T-helper 1 cell treated with Interleukin-12 subunit alpha and Interleukin-12 subunit beta and Interleukin-4 antibody, amounts not matched to agents 30 ng/mL and 1 ng/mL, for 36 hours (primary cell): ENCODE results near the gene KIF5A. TPM values are rescaled to one million over a fixed set of nuclear protein-coding genes. Genes with fewer than 3 reads are reported as not detected.

Experiments
- intact Hi-C: fragments of 100-400 bp; cut with micrococcal nuclease; formaldehyde crosslinking; loops from one replicate; pipeline ENCODE4 v1.15.1; 2024
- total RNA-seq: library from RNA; stranded (reverse); gene quantifications from 2 replicates; pipeline ENCODE4 v1.2.3, GENCODE V29; 2022

Gene KIF5A
- total RNA-seq, 1 donor from 2014 or later = 2.2 TPM

DNA sequence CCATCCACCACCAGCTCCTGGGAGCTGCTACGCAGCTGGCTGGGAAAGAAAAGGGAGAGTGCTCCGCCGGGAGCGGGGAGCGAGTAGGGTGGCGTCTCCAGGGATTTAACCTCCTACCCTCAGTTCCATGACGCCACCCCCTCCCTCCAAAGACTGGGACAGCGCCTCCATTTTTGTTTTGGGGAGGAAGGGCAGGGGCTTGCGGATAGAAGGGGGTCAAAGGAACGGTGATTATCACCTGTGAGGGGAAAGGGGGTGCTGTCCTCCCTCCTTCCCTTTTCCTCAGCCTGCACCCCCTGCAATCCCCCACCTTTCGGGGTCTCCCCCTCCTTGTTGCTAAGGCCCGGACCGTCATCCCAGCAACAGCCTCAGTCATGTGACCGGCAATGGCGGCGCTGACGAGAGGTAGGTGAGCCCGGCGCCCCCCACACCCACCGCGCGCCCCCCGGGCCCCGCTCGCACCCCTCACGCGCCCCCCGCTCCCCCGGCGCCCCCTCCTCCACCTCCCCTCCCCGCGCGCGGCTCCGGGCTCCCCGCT, 54.7 kb downstream of the KIF5A start, which contains the start of gene DTX3:
Gene DTX3, plus strand, starts transcription at position 371 of the 538 bp plus-strand sequence. CDS start 1,694 bp downstream, outside the sequence.
- intact Hi-C loops = loop anchor here (1.0 kb wide), 1 partner anchor 13 kb away; the partner anchor contains the start of gene PIP4K2C

DNA sequence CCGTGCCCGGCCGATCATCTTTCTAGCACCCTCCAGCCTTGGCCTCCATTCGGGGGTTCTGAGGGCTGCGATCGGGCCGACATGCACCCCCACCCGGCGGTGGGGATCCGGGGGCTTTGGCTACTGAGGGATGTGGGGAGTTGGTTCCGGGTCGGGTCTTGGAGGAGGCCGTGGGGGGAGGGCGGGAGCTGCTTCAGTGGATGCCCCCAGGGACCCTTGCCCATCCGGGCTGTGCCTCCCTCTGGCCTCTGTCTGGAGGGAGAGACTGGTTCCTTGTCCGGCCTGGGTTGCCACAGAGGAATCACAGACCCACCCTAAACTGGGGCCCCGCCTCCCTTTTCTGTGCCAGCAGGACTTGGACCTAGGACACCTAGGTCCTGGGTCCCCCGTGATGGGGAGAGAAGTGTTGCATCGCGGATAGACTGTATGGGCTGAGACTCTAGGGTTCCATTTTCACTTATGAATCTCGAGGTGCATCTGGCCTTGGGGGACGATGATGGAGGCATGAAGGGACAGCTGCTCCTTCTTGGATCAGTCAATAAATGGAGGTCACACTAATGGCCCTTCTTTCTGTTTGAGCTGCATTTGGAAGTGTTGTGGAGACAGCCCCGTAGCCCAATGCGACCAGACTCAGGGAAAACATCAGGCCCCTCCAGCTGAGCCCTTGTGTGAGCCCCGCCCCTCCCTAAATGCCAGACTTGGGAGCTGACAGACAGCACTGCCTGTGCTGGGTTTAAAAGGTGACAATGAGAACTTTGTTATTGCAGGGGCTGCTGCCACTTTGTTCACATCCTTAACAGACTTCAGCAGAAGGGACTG, 55.4 kb downstream of the KIF5A start:
- intact Hi-C loops = loop anchor here (1.0 kb wide), 1 partner anchor 14 kb away; the partner anchor contains the start of gene PIP4K2C

- intact Hi-C loops = no loop called here
These were observed 56.0 kb downstream of the KIF5A start for GRCh38 chr12:57605811-57606311.

DNA sequence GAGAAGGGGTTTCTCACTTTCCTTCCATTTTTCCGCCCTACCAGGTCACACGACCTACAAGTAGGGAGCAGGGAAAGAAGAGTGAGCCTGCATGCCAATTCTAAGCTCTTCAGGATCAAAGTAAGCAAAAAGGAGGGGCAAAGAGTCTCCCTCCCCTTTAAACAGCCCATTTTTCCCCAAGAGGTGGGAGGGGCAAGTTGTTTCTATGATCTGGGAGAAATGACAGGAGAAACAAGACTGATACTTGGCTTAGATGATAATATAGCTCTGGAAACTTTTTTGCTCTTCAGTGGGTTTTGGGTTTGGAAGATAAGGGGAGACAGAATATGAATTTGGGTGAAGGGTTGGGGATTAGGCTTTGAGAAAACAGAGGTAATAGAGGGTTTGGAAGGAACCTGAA, 56.6 kb downstream of the KIF5A start:
- intact Hi-C loops = no loop called here

DNA sequence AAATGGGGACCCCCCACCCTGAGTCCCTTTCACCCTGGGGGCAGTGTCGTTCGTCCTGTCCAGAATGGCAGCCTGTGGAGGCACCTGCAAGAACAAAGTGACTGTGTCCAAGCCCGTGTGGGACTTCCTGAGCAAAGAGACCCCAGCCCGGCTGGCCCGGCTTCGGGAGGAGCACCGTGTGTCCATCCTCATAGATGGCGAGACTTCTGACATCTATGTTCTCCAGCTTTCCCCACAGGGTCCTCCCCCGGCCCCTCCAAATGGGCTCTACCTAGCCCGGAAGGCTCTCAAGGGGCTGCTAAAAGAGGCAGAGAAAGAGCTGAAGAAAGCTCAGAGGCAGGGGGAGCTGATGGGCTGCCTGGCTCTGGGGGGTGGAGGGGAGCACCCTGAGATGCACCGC, 57.0 kb downstream of the KIF5A start:
- intact Hi-C loops = no loop called here

- intact Hi-C loops = no loop called here
These were observed 58.3 kb downstream of the KIF5A start for GRCh38 chr12:57607958-57608663.

DNA sequence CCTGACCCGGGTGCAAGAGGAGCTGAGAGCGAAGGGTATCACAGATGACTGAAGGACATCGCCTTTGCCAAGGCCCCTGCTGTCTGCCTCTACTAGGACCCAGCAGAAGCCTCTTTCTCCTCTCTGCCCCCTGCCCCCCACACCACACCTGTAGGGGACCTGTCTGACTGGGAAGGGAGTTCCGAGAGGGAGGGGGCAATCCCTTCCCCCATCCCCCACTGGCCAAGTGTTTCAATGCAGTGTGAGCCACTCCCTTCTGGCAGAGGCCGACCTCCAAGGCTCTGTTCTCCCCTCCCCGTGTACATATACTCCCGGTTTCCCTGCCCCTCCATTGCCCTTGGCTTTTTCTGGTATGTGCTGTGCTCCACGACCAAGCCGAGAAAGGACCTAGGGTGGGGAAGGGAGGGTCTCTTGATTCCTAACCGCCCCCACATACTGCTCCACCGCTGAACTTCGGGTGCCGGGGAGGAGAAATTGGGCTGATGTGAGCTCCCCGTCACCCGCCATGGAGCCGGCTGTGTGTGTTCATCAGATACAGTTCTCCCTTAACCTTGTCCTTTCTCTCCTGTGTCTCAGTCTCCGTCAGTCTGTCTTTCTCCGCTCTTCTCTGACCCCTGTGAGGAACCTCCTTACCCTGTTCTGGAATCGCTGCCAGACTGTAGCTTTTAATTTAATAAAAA, 59.4 kb downstream of the KIF5A start:
- intact Hi-C loops = no loop called here

GRCh38 chr12:57609781-57610553, 60.1 kb downstream of the KIF5A start:
- intact Hi-C loops = no loop called here

GRCh38 chr12:57610554-57611107, 60.8 kb downstream of the KIF5A start:
- intact Hi-C loops = no loop called here

GRCh38 chr12:57611108-57611826, 61.4 kb downstream of the KIF5A start, which contains the start of gene ARHGEF25:
Gene ARHGEF25, plus strand, starts transcription at chr12:57611435. Its CDS starts 460 bp downstream, at chr12:57611895.
- intact Hi-C loops = no loop called here

- intact Hi-C loops = no loop called here
These were observed 62.2 kb downstream of the KIF5A start for GRCh38 chr12:57611827-57612710.

DNA sequence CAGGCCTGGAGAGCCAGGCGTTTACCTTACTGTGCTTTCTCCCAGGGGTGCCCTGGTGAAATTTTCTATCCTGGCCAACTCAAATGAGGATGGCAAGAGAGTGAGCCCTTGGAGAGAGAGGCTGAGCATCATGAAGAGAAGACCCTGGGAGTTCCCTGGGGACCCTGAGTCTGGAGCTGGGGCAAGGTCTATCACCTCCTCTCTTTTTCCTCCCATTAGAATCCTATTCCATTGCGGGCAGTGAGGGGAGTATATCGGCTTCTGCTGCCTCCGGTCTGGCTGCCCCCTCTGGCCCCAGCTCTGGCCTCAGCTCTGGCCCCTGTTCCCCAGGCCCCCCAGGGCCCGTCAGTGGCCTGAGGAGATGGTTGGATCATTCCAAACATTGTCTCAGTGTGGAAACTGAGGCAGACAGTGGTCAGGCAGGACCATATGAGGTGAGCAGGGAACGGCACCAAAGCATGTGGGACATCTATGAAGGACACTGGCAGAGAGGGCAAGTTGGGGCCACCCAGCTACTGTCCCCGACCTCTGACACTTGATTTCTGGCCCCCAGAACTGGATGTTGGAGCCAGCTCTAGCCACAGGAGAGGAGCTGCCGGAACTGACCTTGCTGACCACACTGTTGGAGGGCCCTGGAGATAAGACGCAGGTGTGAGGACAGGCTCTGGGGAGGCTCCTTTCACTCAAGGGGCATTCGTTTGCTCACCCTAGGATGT, 63.0 kb downstream of the KIF5A start:
- intact Hi-C loops = no loop called here

- intact Hi-C loops = no loop called here
These were observed 63.7 kb downstream of the KIF5A start for GRCh38 chr12:57613427-57614109.

DNA sequence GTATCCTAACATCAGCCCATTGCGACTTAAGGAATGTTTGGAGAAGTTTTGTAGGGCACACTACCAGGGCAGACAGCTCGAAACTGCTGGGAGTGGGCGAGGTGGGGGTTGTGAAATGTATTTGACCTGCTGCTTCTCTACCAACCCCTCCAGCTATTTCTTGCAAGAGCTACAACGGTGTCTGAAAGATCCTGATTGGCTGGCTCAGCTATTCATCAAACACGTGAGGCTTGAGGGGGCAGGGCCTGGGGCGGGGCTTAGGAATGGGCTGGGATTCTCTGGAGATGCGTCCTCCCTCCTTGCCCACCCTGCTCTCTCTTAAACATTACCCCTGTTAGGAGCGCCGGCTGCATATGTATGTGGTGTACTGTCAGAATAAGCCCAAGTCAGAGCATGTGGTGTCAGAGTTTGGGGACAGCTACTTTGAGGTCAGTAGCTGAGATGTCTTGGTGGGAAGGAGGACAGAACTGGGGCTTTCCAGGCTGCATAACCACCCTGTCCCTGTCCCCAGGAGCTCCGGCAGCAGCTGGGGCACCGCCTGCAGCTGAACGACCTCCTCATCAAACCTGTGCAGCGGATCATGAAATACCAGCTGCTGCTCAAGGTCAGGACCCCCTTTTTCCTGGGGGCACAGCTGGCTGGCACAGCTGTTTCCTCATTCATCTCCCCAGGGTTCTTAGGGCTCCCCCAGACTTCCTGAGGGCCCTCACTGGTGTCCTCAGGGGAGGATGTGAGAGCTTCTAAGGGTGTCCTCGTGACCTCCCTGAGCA, 64.5 kb downstream of the KIF5A start:
- intact Hi-C loops = no loop called here

- intact Hi-C loops = no loop called here
These were observed 65.2 kb downstream of the KIF5A start for GRCh38 chr12:57614948-57615500.

DNA sequence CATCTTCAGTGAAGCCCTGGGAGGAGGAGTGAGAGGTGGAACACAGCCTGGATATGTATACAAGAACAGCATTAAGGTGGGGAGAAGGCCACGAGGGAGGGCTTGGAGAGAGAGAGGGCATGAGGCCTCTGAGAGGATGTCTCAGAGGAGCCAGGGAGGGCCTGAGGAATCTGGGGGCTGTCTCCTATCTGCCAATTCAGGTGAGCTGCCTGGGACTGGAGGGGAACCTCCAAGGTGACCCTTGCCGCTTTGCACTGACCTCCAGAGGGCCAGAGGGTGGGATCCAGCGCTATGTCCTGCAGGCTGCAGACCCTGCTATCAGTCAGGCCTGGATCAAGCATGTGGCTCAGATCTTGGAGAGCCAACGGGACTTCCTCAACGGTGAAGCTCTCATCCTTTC, 65.8 kb downstream of the KIF5A start:
- intact Hi-C loops = no loop called here
